HS-27A (cell line): Measurements from ENCODE around the gene CALM3.

Experiments
- DNase-seq: peaks from one replicate; pipeline ENCODE4 v3.0.0-alpha.2; 2012; ENCODE audit warnings: low read depth, missing footprints

CALM3 gene

GRCh38 chr19:46639358-46640182 lies 38.4 kb downstream of the CALM3 start:
- DNase-seq: no peak

- no peak for DNase-seq
Measured at GRCh38 chr19:46640656-46641055, 39.5 kb downstream of the CALM3 start.

GRCh38 chr19:46644720-46645119 lies 43.6 kb downstream of the CALM3 start:
- no peak for DNase-seq

GRCh38 chr19:46646402-46646801 lies 45.3 kb downstream of the CALM3 start:
- no peak for DNase-seq

- DNase-seq: no peak
Measured at GRCh38 chr19:46648060-46648960, 47.2 kb downstream of the CALM3 start.

GRCh38 chr19:46648961-46649960 lies 48.1 kb downstream of the CALM3 start:
- no peak for DNase-seq

GRCh38 chr19:46650445-46650844 lies 49.3 kb downstream of the CALM3 start:
- DNase-seq: no peak

- no peak for DNase-seq
Measured at GRCh38 chr19:46654621-46655152, 53.6 kb downstream of the CALM3 start.

- no peak for DNase-seq
Measured at GRCh38 chr19:46656541-46656940, 55.4 kb downstream of the CALM3 start.

GRCh38 chr19:46659151-46660007 lies 58.2 kb downstream of the CALM3 start:
- no peak for DNase-seq

GRCh38 chr19:46660008-46660517 lies 58.9 kb downstream of the CALM3 start:
- no peak for DNase-seq
